Myocyte (in vitro differentiated cells): ENCODE measurements around the gene TNIP2. TPM values are rescaled to one million over a fixed set of nuclear protein-coding genes. Genes with fewer than 3 reads are reported as not detected.

ENCODE experiments used
- DNase-seq: peaks from one replicate; pipeline ENCODE4 v3.0.0-alpha.2; 2012; ENCODE audit warnings: low read depth
- total RNA-seq: library from RNA; depleted of rRNA; stranded (reverse); fragments of >200 nt; gene quantifications from 2 replicates; pipeline ENCODE4 v1.2.3, GENCODE V29; 2014

Gene TNIP2
- total RNA-seq, 1 donor from 2014 or later: 54.5 TPM

GRCh38 chr4:2722033-2722432 lies 34.1 kb downstream of the TNIP2 start:
- no peak for DNase-seq

GRCh38 chr4:2721586-2721985 lies 34.5 kb downstream of the TNIP2 start:
- peak; percentile 22 for DNase-seq

- no peak for DNase-seq
Observed at GRCh38 chr4:2716236-2716635, 39.9 kb downstream of the TNIP2 start.

- DNase-seq: no peak
Observed at GRCh38 chr4:2715426-2715825, 40.7 kb downstream of the TNIP2 start.

- DNase-seq: no peak
Observed at GRCh38 chr4:2714918-2715317, 41.2 kb downstream of the TNIP2 start.

- DNase-seq: no peak
Observed at GRCh38 chr4:2714061-2714770, 41.9 kb downstream of the TNIP2 start.

- DNase-seq: no peak
Observed at GRCh38 chr4:2713337-2713736, 42.8 kb downstream of the TNIP2 start.

GRCh38 chr4:2712261-2712842 lies 43.8 kb downstream of the TNIP2 start:
- DNase-seq: peak; percentile 43

GRCh38 chr4:2702770-2703169 lies 53.4 kb downstream of the TNIP2 start:
- no peak for DNase-seq

- DNase-seq: no peak
Observed at GRCh38 chr4:2702361-2702760, 53.8 kb downstream of the TNIP2 start.

- DNase-seq: no peak
Observed at GRCh38 chr4:2700031-2700430, 56.1 kb downstream of the TNIP2 start.

GRCh38 chr4:2699534-2699933 lies 56.6 kb downstream of the TNIP2 start:
- no peak for DNase-seq

GRCh38 chr4:2698951-2699505 lies 57.1 kb downstream of the TNIP2 start:
- peak; percentile 22 for DNase-seq

- no peak for DNase-seq
Observed at GRCh38 chr4:2698504-2698903, 57.6 kb downstream of the TNIP2 start.

GRCh38 chr4:2697995-2698414 lies 58.1 kb downstream of the TNIP2 start:
- no peak for DNase-seq

- DNase-seq: no peak
Observed at GRCh38 chr4:2696423-2696822, 59.7 kb downstream of the TNIP2 start.

GRCh38 chr4:2695346-2696060 lies 60.6 kb downstream of the TNIP2 start:
- DNase-seq: no peak

- no peak for DNase-seq
Observed at GRCh38 chr4:2694691-2695090, 61.4 kb downstream of the TNIP2 start.

- no peak for DNase-seq
Observed at GRCh38 chr4:2691952-2692435, 64.1 kb downstream of the TNIP2 start.
